NAMALWA (cell line): Measurements from ENCODE around the gene CCT6A.
"Not testable (repeated sequence)": the region's sequence is repeated elsewhere in the genome, so short reads cannot be mapped to it uniquely, and the experiment has no call there.

Experiments used
- DNase-seq: peaks from one replicate; pipeline ENCODE4 v3.0.0-alpha.2; 2015; ENCODE audit warnings: low spot score

CCT6A gene

DNA sequence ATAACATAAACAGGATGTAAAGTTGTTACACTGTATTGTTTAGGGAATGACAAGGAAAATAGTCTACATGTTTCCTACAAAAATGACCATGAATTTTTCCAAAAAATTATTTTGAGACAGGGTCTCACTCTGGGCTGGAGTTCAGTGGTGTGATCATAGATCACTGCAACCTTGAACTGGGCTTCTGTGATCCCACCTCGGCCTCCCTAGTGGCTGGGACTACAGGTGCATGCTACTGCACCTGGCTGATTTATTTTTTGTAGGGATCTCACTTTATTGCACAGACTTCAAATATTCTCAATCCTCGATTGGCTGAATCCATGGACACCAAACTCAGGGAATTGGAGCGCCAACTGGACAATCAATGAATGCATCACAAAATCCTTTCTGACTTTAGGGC is 48.1 kb downstream of the CCT6A start:
- DNase-seq: no peak

- DNase-seq: not testable (repeated sequence)
These were observed 52.6 kb downstream of the CCT6A start for GRCh38 chr7:56104138-56104537.

DNA sequence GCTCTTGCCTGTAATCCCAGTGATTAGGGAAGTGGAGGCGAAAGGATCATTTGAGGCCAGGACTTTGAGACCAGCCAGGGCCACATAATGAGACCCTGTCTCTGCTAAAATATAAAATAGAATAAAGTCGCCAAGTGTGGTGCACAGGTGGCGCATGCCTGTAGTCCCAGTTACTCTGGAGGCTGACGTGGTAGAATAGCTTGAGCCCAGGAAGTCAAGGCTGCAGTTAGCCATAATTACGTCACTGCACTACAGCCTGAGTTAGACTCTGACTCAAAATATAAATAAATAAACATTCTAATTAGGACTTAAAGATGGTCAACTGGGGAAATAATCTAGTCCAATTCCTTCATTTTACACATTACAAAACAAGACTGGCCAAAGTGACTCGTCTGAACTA is 53.9 kb downstream of the CCT6A start:
- peak; percentile 83 for DNase-seq

- peak; percentile 100 for DNase-seq
These were observed 54.8 kb downstream of the CCT6A start, which contains the start of gene CHCHD2 for GRCh38 chr7:56106108-56107073. TSS of gene CHCHD2 (minus strand) at chr7:56106476. CDS start at chr7:56106413, 63 bp downstream.

DNA sequence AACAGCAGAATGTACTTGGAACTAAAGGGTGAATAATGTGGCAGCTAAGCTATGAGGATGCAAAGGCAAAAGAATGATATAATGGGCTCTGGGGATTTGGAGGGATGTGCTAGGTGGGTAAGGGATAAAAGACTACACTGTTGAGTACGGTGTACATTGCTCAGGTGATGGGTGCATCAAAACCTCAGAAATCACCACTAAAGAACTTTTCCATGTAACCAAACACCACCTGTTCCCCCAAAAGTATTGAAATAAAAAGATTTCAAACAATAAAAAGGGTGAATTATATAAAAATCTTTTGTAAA is 56.3 kb downstream of the CCT6A start:
- no peak for DNase-seq

DNA sequence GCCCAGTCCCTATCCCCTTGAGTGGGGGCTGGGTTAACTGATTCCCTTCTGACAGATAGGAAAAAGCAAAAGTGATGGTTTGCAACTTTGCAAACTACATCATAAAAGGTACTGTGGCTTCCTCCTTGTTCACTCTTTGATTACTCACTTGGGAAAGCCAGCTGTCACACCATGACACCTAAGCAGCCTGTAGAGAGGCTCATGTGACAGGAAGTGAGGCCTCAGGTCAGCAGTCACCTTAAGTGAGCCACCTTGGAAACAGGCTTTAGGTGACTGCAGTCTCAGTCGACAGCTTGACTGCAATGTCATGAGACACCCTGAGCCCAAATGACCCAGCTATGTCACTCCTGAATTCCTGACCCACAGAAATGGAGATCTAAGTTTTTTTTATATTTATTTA is 59.0 kb downstream of the CCT6A start:
- no peak for DNase-seq

DNA sequence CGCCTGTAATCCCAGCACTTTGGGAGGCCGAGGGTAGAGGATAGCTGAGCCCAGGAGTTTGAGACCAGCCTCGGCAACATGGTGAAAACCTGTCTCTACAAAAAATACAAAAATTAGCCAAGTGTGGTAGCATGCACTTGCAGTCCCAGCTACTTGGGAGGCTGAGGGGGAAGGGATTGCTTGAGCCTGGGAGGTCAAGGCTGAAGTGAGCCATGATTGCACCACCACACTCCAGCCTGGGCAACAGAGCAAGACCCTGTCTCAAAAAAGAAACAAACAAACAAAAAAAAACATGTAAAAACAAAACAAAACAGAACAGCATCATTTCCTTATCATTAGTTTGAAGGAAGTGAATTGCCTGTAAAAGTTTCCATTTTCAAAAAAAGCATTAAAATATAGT is 60.7 kb downstream of the CCT6A start:
- DNase-seq: not testable (repeated sequence)
